ENCODE measurements around the gene NTN4. TPM values are rescaled to one million over a fixed set of nuclear protein-coding genes. Genes with fewer than 3 reads are reported as not detected.
"Not testable (repeated sequence)": the region's sequence is repeated elsewhere in the genome, so short reads cannot be mapped to it uniquely, and the experiment has no call there.

NTN4 gene
- total RNA-seq, 1 donor from 2014 or later: 76.5 TPM

DNA sequence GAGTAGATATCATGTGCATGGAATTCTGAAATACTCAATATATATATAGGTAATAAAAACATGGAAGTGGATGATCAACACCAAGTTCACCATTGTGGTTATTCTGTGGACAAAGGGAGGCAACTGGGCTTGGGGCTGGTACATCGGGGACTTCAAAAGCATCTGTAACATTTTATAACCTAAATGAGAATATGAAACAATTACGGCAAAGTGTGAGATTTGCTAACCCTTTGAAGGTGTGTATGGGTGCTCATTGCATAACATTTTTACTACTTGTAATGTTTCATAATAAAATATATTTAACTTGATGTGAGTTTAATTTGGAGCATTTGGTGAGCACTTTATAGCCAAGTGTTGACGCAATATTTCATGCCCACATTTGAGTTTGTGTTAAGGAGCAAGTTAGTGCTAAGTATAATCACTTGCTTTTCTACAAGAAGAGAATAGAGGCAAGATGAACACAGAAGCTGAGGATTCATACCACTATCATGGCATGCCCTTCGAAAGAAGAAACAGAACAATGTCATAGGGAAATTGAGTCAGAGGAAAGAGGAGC lies 109.3 kb downstream of the NTN4 start:
- DNase-seq (no peak), ATAC-seq (no peak)
- intact Hi-C loops (cut with micrococcal nuclease): no loop called here

DNA sequence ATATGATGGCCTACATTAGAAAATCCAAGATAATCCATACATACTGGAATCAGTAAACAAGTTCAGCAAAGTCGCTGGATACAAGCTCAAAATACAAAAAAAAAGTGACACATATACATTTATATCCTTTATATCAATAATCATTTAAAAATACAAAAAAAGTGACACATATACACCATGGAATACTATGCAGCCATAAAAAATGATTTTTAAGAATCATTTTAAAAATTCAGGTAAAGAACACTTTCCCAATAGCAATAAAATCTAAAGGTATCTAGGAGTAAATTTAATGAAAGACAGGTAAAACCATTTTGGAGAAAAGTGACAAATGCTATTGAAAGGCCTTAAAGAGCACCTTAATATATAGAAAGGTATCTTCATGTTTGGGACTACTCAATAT lies 111.9 kb downstream of the NTN4 start:
- no peak for ATAC-seq
- DNase-seq: no peak
- intact Hi-C loops (cut with micrococcal nuclease): no loop called here

DNA sequence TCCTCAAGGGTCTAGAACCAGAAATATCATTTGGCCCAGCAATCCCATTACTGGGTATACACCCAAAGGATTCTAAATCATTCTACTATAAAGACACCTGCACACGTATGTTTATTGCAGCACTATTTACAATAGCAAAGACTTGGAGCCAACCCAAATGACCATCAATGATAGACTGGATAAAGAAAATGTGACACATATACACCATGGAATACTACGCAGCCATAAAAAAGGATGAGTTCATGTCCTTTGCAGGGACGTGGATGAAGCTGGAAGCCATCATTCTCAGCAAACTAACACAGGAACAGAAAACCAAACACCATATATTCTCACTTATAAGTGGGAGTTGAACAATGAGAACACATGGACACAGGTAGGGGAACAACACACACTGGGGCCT lies 112.8 kb downstream of the NTN4 start:
- intact Hi-C loops (cut with micrococcal nuclease); DNase-seq; ATAC-seq: not testable (repeated sequence)

DNA sequence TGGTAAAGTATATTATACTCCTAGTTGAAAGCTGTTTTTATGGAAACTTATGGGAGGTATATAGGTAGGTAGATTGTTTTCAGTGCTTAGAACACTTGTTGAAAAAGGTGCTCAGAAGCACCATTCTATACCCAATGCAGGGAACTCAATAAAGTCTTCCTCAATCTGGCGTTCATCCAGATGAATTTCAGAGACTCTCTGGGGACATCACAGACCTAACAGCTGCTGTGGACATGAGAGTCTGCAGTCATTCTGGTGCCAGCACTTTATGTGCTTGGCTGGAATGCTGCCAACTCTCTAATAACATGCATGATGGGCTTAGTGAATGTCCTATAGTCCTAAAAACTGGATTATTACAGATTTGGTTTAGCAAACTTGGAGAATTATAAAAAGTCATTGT lies 115.9 kb downstream of the NTN4 start:
- ATAC-seq (peak; percentile 76), DNase-seq (no peak)
- intact Hi-C loops (cut with micrococcal nuclease): no loop called here

DNA sequence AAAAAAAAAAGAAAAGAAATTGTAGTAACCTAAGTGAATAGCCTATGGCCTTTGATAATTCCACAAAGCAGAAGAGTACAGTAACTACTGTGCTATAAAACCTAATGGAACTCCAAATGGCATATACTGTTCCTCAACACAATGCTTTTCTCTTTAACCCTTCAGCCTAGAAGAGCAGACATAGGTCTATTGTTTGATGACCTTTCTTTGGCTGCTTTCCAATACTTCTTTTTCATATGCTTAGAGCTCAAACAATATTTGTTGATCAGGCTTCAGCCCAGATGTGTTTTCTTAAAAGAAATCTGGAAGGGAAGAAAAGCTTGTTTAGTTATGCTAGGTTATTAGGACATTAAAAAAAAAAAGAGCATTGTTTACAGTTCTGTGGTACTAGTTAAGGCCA lies 116.4 kb downstream of the NTN4 start:
- ATAC-seq: peak; percentile 22
- intact Hi-C loops (cut with micrococcal nuclease): no loop called here
- DNase-seq: no peak

DNA sequence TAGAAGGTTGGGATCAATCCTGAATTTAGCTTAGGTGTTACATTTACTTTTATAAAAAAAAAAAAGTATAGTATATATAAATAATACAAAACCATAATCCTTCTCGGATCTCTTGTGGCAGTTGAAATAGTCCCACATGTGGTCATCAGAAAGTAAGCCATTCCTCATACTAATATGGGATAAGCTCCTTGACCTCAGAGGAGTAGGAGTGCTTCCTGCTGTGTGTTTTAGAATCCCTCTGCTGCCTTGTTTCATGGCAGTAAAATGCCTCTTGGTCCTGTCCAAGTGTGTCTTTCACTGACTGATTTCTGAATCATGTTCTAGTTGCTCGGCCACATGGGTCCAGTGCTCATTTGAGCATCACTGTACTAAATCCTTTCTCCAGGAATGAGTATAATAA lies 117.0 kb downstream of the NTN4 start:
- ATAC-seq: no peak
- DNase-seq: no peak
- intact Hi-C loops (cut with micrococcal nuclease): no loop called here

DNA sequence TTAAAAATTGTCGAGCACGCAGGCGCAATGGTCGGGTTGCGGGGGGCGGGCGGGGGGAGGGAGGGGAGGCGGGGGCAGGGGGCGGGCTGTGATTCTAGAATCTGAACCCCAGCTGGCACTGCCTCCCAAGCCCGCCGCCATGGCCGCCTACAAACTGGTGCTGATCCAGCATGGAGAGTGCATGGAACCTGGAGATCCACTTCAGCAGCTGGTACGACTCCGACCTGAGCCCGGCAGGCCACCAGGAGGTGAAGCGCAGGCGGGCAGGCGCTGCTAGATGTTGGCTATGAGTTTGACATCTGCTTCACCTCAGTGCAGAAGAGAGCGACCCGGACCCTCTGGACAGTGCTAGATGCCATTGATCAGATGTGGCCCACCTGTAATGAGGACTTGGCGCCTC lies 118.4 kb downstream of the NTN4 start:
- no peak for ATAC-seq
- no peak for DNase-seq
- intact Hi-C loops (cut with micrococcal nuclease): no loop called here

DNA sequence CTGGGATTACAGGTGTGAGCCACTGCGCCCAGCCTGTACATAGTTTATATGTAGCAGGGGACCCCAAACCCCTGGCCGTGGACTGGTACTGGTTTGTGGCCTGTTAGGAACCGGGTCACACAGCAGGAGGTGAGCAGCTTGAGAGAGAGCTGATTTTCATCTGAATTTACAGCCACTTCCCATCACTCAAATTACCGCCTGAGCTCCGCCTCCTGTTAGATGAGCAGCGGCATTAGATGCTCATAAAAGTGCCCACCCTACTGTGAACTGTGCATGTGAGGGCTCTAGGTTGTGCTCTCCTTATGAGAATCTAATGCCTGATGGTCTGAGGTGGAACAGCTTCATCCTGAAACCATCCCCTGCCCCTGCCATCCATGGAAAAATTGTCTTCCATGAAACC lies 119.3 kb downstream of the NTN4 start:
- intact Hi-C loops (cut with micrococcal nuclease): no loop called here
- DNase-seq (no peak), ATAC-seq (no peak)

DNA sequence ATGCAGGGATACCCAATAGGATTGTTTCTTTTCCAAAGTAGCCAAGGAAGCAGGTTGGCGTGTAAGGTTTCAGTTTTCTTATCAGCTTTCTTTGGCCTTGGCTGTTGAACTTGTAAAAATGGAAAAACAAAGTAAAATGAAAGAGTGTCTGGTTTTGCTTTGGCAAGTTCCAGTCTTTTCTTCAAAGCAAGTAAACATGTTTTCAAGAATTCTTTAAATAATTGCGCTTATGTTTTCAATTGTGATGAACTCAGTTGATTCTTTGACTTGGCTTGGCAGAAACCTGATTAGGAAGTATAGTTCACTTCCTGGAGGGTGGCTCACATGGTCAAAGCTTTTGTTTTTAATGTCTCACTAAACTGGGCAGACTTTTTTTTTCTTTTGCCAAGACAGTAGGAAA lies 127.0 kb downstream of the NTN4 start:
- intact Hi-C loops (cut with micrococcal nuclease): no loop called here
- no peak for DNase-seq
- ATAC-seq: peak; percentile 41

DNA sequence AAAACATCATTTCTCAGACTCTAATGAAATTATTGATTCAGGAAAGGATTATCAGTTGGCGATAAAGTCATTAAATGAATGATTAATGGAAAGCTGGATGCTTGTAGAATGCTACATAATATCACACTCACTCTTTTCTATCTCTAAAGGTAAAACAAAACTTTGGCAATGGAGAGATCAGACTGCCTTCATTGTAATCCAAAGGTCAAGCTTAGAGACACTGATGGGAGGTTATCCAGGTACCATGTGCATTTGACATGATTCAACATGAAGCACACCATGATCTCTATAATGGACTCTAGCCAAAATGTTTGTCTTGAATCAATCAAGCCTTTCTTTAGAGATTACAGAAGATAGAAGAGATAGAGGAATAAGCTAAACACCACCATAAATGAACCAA lies 129.2 kb downstream of the NTN4 start:
- intact Hi-C loops (cut with micrococcal nuclease): no loop called here
- ATAC-seq (no peak), DNase-seq (no peak)

DNA sequence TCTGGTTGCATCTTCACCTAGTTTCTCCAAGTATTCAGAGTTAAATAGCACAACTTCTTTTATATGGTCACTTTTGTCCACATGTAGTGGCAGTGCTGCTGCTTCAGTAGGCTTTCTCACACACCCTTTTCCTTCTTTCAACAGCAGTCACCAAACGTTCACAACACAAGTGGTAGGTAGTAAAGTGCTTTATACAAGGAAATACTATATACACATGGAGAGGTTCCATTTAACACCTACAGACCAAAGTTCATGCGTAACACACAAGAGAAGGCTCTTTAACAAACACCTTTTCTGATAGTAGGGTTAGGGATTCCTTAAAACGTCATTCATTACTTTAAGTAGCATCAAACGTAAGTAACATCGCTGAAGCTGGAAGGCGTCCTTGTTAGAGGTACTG lies 132.2 kb downstream of the NTN4 start:
- ATAC-seq: no peak
- DNase-seq: no peak
- intact Hi-C loops (cut with micrococcal nuclease): no loop called here

DNA sequence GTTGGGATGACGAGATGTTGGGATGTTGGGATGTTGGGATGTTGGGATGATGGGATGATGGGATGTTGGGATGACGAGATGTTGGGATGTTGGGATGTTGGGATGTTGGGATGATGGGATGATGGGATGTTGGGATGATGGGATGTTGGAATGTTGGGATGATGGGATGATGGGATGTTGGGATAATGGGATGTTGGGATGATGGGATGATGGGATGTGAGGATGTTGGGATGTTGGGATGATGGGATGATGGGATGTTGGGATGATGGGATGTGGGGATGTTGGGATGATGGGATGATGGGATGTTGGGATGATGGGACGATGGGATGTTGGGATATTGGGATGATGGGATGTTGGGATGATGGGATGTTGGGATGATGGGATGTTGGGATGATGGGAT lies 135.9 kb downstream of the NTN4 start:
- ATAC-seq; intact Hi-C loops (cut with micrococcal nuclease); DNase-seq: not testable (repeated sequence)

DNA sequence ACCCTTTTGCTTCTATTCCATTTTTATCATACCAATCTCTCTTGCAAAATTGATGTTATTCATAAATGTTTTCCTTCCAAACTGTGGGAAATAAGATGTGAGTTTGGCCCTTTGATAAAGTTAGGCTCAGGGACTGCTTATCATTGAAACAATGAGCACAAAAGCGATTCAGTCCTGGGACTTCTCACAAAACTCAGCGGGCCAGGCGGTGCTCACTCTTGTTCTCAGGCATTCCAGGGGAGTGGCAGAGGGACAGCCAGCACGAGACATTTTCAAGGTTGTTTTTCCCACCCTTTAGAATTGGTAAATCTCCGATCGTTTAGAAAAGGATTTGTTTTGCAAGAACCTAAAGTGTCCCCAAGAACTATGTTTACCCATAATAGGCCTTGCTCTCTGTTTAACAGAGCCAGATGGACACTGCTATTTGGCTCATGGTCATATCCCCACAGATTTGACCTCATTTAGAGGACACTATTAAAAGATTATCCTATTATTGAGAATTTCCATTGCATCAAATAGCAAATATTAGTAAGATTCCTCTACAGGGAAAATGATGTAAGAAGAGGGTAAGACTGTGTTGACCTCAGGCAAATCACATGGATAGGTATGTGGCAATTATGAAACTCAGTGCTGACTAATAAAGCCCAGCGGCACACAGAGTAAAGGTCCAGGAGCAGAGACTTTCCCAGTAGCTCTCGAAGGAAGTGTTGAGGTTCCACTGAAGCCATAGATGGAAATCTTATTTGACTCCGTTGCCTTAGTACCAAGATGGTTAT lies 136.6 kb downstream of the NTN4 start:
- peak; percentile 48 for DNase-seq
- intact Hi-C loops (cut with micrococcal nuclease): no loop called here
- peak; percentile 87 for ATAC-seq

DNA sequence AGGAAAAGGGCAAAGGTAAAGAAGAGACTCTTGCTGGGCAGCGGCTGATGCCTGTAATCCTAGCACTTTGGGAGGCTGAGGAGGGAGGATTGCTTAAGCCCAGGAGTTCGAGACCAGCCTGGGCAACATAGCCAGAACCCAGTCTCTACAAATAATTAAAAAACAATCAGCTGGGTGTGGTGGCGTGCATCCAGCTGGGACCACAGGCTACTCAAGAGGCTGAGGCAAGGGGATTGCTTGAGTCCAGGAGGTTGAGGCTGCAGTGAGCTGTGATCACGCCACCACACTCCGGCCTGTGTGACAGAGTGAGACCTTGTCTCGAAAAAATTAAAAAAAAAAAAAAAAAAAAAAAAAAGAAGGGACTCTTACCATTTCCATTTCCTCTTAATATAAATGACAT lies 138.9 kb downstream of the NTN4 start:
- no peak for DNase-seq
- ATAC-seq: no peak
- intact Hi-C loops (cut with micrococcal nuclease): no loop called here

DNA sequence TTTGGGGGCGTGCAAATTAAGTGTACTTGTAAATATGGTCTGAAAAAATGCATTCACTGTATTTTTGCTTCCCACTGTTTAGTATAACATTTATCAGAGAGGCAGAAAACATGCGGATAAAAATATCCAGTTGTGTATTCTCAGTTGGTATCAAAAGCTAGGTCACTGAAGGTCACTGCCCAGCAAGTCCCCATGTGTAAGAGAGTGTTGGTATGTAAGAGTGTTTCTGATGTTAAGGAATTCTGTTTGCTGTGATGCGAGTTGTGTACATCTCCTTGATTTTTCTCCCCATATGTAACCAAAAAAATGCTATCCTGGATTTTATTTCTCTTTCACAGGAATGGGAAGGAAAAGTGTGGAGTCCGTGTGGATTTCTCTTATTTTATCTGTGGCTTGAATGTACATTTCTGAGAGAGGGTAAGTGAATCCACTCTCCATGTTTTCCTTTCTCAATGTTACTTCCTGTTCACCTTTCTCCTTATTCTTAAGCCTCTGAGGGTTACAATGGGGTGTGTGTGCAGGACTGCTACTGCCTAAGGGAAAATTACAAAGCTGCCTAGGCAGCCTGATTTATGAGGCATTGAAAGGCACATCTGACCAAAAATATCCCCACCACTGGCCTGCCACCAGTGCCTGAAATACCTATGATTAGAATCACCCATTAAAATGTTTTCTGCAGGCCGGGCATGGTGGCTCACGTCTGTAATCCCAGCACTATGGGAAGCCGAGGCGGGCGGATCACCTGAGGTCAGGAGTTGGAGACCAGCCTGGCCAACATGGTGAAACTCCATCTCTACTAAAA lies 141.4 kb downstream of the NTN4 start:
- ATAC-seq: peak; percentile 74
- intact Hi-C loops (cut with micrococcal nuclease): no loop called here

DNA sequence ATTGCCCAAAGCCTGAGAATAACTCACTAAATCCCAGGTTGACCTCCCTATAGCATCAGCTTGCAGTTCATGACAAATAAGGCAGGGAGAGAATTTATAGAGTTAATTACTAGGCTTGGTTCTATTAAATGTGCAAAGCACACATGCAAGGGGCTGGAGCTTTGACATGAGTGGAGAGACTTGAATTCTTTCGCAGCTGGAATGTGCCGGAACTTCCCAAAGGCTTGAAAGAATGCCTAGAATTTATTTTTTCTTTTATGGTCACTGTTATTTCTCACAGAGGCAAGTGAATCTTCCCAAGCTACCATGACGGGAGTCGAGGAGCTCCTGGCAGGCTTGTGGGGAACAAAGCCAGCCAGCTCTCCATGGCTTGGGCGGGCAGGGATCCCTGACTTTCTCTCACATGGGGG lies 143.8 kb downstream of the NTN4 start:
- intact Hi-C loops (cut with micrococcal nuclease): no loop called here
- ATAC-seq: no peak
- DNase-seq: no peak

More for the DNA sequence above, 141.4 kb downstream of the NTN4 start:
- no peak for DNase-seq

DNA sequence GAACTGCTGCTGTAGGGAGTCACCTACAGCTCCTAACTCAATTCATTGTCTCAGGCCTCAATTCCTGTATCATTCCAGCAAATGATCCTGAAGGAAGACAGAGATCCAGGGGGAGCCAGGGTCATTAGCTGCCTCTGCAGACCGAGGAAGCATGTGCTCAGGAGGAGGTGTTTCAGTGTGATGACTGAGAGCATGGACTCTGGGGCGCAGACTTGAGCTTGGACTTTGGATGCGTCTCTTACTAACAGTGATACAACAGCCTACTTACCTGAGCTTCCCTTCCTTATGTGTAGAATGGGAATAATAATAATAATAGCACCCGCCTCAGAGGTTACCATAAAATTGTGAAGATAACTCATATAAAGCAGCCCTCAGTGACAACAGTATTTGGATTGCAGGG lies 147.3 kb downstream of the NTN4 start:
- intact Hi-C loops (cut with micrococcal nuclease): no loop called here
- DNase-seq (no peak), ATAC-seq (no peak)

DNA sequence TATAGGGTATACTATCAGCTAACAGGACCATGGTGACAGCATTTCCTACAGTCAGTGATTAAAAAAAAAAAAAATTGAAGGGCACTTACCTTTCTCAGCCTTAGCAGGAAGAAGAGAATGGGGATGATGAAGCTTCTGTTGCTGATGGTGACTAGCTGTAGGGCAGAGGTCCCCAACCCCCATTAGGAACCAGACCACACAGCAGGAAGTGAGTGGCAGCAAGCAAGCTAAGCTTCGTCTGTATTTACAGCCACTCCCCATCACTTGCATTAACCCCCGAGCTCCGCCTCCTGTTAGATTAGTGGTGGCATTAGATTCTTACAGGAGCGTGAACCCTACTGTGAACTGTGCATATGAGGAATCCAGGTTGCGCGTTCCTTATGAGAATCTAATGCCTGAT lies 148.0 kb downstream of the NTN4 start:
- DNase-seq (no peak), ATAC-seq (no peak)
- intact Hi-C loops (cut with micrococcal nuclease): no loop called here

DNA sequence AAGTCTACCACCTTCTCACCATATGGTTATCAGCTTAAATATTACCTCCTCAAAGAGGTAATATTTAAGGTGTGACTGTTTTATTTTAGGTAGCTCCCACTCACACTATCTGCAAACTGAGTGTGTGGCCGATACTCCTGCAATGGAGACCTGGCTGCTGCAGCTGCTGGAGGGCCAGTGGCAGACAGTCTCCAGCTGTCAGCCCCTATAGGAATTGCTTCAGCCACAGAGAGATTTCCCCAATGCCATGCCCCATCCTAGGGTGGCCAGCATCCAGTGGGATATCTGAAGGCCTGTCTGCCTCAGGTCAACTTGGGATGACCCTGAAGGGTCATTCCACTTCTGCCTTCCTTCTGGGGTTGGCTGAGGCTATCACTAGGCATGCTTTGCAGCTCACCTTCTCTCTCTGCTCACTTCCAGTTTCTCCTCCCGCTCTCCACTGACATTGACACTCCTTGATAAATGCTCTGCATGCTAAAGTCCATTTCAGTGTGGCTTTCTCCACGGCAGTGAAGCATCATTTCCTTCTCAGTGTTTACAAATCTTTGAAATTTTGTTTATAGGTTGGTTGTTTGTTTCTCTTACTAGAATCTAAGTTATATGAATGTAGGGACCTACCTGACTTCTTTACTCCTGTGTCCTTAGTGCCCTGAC lies 149.1 kb downstream of the NTN4 start:
- DNase-seq: peak; percentile 34
- peak; percentile 74 for ATAC-seq
- intact Hi-C loops (cut with micrococcal nuclease): no loop called here

DNA sequence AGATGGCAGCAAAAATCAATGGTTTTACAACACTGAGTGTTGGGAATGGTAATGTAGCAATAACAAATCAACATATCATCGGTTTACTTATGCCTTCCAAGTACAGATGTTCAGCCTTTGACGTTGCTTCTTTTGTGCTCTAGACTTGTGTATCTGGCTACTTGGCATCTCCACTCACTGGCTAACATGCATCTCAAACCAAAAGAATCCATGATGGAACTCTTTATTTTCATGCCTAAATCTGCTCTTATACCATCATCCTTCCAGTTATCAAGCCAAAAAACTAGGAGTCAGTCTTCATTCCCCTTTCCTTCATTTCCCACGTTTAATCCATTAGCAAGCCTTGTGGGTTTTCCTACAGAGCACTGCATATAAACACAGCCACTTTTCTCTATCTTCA lies 150.0 kb downstream of the NTN4 start:
- intact Hi-C loops (cut with micrococcal nuclease): no loop called here
- DNase-seq (no peak), ATAC-seq (no peak)

Measured in left ventricle myocardium superior (tissue), 1 donor.